ENCODE results near the gene WWC1. TPM values are rescaled to one million over a fixed set of nuclear protein-coding genes. Genes with fewer than 3 reads are reported as not detected.

WWC1 gene
- total and polyA plus RNA-seq, 12 donors, result 0.79 to 7.8 (median 1.2) TPM

GRCh38 chr5:168413062-168413461, 121.6 kb downstream of the WWC1 start:
- DNase-seq (no peak), ATAC-seq (no peak)
- TF ChIP-seq CTCF (IDR thresholded peaks at IDR 0.05), result no peak
- Histone ChIP-seq H3K36me3 (no peaks in the 10 kb centered on the region), H3K27me3 (no peaks in the 10 kb centered on the region), H3K4me3 (no peak overlapping the region), H3K9me3 (no peaks in the 10 kb centered on the region), H3K4me1 (peaks cover 0 to 26% (median 9%) of the 10 kb centered on the region in 9 donors), H3K27ac (no peak overlapping the region)
- intact Hi-C loops (cut with DNase I), result no loop called here
- 74 to 76% methylated on average over 3 of the region's 3 CpGs for WGBS, 2 donors

- intact Hi-C loops (cut with DNase I), result no loop called here
- Histone ChIP-seq H3K27me3 (no peaks in the 10 kb centered on the region), H3K27ac (no peak overlapping the region)
These were observed 122.2 kb downstream of the WWC1 start for GRCh38 chr5:168413596-168413995.

GRCh38 chr5:168415401-168415800, 124.0 kb downstream of the WWC1 start:
- no peak for TF ChIP-seq CTCF (IDR thresholded peaks at IDR 0.05)
- WGBS, 2 donors, result 84 to 88% methylated on average over 4 of the region's 4 CpGs
- no peaks in the 10 kb centered on the region for H3K9me3 ChIP-seq
- no peak for DNase-seq
- H3K27ac ChIP-seq, result no peak overlapping the region
- H3K4me3 ChIP-seq, result no peak overlapping the region
- H3K36me3 ChIP-seq, result no peaks in the 10 kb centered on the region
- H3K27me3 ChIP-seq, result no peaks in the 10 kb centered on the region
- ATAC-seq, result no peak
- intact Hi-C loops (cut with DNase I), result no loop called here
- peaks cover 0 to 8% (median 0%) of the 10 kb centered on the region in 9 donors for H3K4me1 ChIP-seq

More at GRCh38 chr5:168413596-168413995, 122.2 kb downstream of the WWC1 start:
- no peaks in the 10 kb centered on the region for H3K36me3 ChIP-seq
- H3K4me3 ChIP-seq, result no peak overlapping the region
- WGBS, 2 donors, result 93 to 96% methylated on average over 3 of the region's 3 CpGs
- no peak for DNase-seq
- no peak for ATAC-seq
- no peak for TF ChIP-seq CTCF (IDR thresholded peaks at IDR 0.05)
- H3K4me1 ChIP-seq, result peaks cover 0 to 26% (median 11%) of the 10 kb centered on the region in 9 donors
- H3K9me3 ChIP-seq, result no peaks in the 10 kb centered on the region

- 79 to 92% methylated on average over 6 of the region's 6 CpGs for WGBS, 2 donors
- Histone ChIP-seq H3K36me3 (no peaks in the 10 kb centered on the region), H3K9me3 (no peaks in the 10 kb centered on the region), H3K4me3 (no peak overlapping the region), H3K4me1 (peaks cover 0 to 8% (median 0%) of the 10 kb centered on the region in 9 donors), H3K27ac (no peak overlapping the region), H3K27me3 (no peaks in the 10 kb centered on the region)
- intact Hi-C loops (cut with DNase I), result no loop called here
- no peak for DNase-seq
- TF ChIP-seq CTCF (IDR thresholded peaks at IDR 0.05), result no peak
- ATAC-seq, result no peak
These were observed 124.5 kb downstream of the WWC1 start for GRCh38 chr5:168415971-168416370.

Measured in heart right ventricle (tissue), 16 donors.